Measurements from ENCODE around the gene GOLGA2. TPM values are rescaled to one million over a fixed set of nuclear protein-coding genes. Genes with fewer than 3 reads are reported as not detected.

GOLGA2 gene
- total and polyA plus RNA-seq, 2 of the 4 experiments (the other 2 are of a cell fraction) = 118 to 146 TPM

- Histone ChIP-seq H3K79me1 (ENCODE audit: low read depth in 1 of 2, low read length in 2 of 2) (peaks cover 0 to 3% of the 10 kb centered on the region in 2 experiments; a peak in 2 of 4 replicates), H2AK5ac (ENCODE audit: low read depth, low read length) (no peak overlapping the region), H3K27ac (ENCODE audit: insufficient read depth, low read length) (no peak overlapping the region), H3K4me2 (ENCODE audit: low read depth, low read length) (no peak overlapping the region), H3K23ac (ENCODE audit: low read depth, low read length) (no peak overlapping the region), H4K91ac (ENCODE audit: insufficient read depth, low read depth, low read length) (no peak overlapping the region), H2AFZ (replicated peaks; ENCODE audit: low read length, poor library complexity) (no peak overlapping the region), H2BK5ac (ENCODE audit: low read depth, low read length, poor library complexity, severe bottlenecking) (no peak overlapping the region), H2BK20ac (ENCODE audit: low read depth, low read length) (no peak overlapping the region), H3K9ac (ENCODE audit: low read depth, low read length) (no peak overlapping the region), H3K36me3 (ENCODE audit: control insufficient read depth, insufficient read depth, low read length) (peaks cover 30% of the 10 kb centered on the region), H3K9me3 (ENCODE audit: control insufficient read depth, insufficient read depth, low read length) (no peaks in the 10 kb centered on the region), H2BK15ac (ENCODE audit: low read depth, low read length) (no peak overlapping the region), H3K18ac (ENCODE audit: low read depth, low read length) (no peak overlapping the region), H2BK120ac (ENCODE audit: low read depth, low read length) (no peak overlapping the region), H3K14ac (replicated peaks; ENCODE audit: low read depth, low read length) (no peak overlapping the region), H4K5ac (ENCODE audit: low read depth, low read length) (no peak overlapping the region), H4K20me1 (ENCODE audit: insufficient read depth, low read length) (peaks cover 4% of the 10 kb centered on the region), H3K9me1 (ENCODE audit: insufficient read depth, low read length) (peaks cover 11% of the 10 kb centered on the region; the same call in 1 of the 2 replicates), H2AK9ac (replicated peaks; ENCODE audit: low read depth, low read length, poor library complexity) (no peak overlapping the region), H3K56ac (ENCODE audit: extremely low read depth, insufficient read depth, low read length) (no peak overlapping the region), H3K4ac (ENCODE audit: low read depth, low read length) (no peak overlapping the region), H3K4me3 (ENCODE audit: insufficient read depth, low read depth, low read length) (no peak overlapping the region), H4K8ac (ENCODE audit: low read depth in 2 of 2, low read length in 2 of 2) (no peak overlapping the region), H3K4me1 (ENCODE audit: control insufficient read depth, insufficient read depth, low read length) (peaks cover 7% of the 10 kb centered on the region), H3K27me3 (ENCODE audit: control insufficient read depth, insufficient read depth, low read length) (no peaks in the 10 kb centered on the region)
- POLR2A ChIA-PET (ENCODE audit: unreplicated experiment) = no interaction called here
- 97% methylated on average over 11 of the region's 16 CpGs; no CpG with 5 or more reads in 1 of the 2 experiments for WGBS, 2 experiments (ENCODE audit: extremely low coverage in 2 of 2, insufficient read length in 1 of 2)
- intact Hi-C loops (cut with micrococcal nuclease) = no loop called here
- dilution Hi-C loops (cut with HindIII; ENCODE audit: low sequenced_read_pairs, unreplicated experiment) = no loop called here
- no peak for ATAC-seq (ENCODE audit: low read depth)
- CTCF ChIA-PET = no interaction called here
- in situ Hi-C loops (cut with MboI; ENCODE audit: low sequenced_read_pairs) = no loop called here
- TF ChIP-seq BHLHE40 (IDR thresholded peaks at IDR 0.05; ENCODE audit: low read depth, low read length) = no peak
- TF ChIP-seq ELK1 (IDR thresholded peaks at IDR 0.05; ENCODE audit: borderline replicate concordance, low read depth, low read length) = no peak
- TF ChIP-seq FOS (IDR thresholded peaks at IDR 0.05; ENCODE audit: low read depth, low read length) = no peak
- TF ChIP-seq RAD21 (IDR thresholded peaks at IDR 0.05; ENCODE audit: low read length) = no peak
- TF ChIP-seq RFX5 (IDR thresholded peaks at IDR 0.05; ENCODE audit: low read depth, low read length) = no peak
- no peak for TF ChIP-seq RCOR1 (IDR thresholded peaks at IDR 0.05; ENCODE audit: insufficient replicate concordance, low read length)
- no peak for TF ChIP-seq SMC3 (IDR thresholded peaks at IDR 0.05; ENCODE audit: low read depth, low read length)
- no peak for TF ChIP-seq CTCF (conservative IDR thresholded peaks at IDR 0.05; ENCODE audit: low read depth, low read length)
- TF ChIP-seq CEBPB (IDR thresholded peaks at IDR 0.05; ENCODE audit: low read depth, low read length) = no peak
- TF ChIP-seq MXI1 (IDR thresholded peaks at IDR 0.05; ENCODE audit: borderline replicate concordance, low read depth, low read length) = no peak
- no peak for TF ChIP-seq MAFK (IDR thresholded peaks at IDR 0.05; ENCODE audit: low read depth, low read length)
- no peak for TF ChIP-seq USF2 (IDR thresholded peaks at IDR 0.05; ENCODE audit: low read depth, low read length)
- no peak for TF ChIP-seq CHD1 (IDR thresholded peaks at IDR 0.05; ENCODE audit: low read depth, low read length)
- no peak for TF ChIP-seq NFE2L2 (IDR thresholded peaks at IDR 0.05; ENCODE audit: low read depth, low read length)
- TF ChIP-seq POLR2A (IDR thresholded peaks at IDR 0.05; ENCODE audit: low read depth, low read length) = no peak
- TF ChIP-seq MAZ (IDR thresholded peaks at IDR 0.05; ENCODE audit: borderline replicate concordance, low read depth, low read length) = no peak
- no peak for DNase-seq
- BruUV-seq (replicated peaks) = no TSS peak
Observed at GRCh38 chr9:128309551-128309950, 33.7 kb upstream of the GOLGA2 start.
